K562 treated with DMSO at 1 percent for 48 hours (cell line): ENCODE data around the gene OR9G4. TPM values are rescaled to one million over a fixed set of nuclear protein-coding genes. Genes with fewer than 3 reads are reported as not detected.

Experiments used
- total RNA-seq: library from RNA; unstranded; fragments of 300-600 nt; gene quantifications from 2 replicates; pipeline ENCODE4 v1.2.3, GENCODE V29; 2022; ENCODE audit warnings: low replicate concordance; ENCODE audit errors: extremely low read depth

Gene OR9G4
- not detected in 2 replicates for total RNA-seq

GRCh38 chr11:56748597-56748996 is at the start of gene OR9G4:
Gene OR9G4, minus strand, starts transcription at chr11:56748697. Its CDS starts 4,931 bp downstream, at chr11:56743766.

GRCh38 chr11:56698795-56699194 is 49.7 kb downstream of the OR9G4 start, which contains the start of gene OR9G1:
Gene OR9G1, plus strand, starts transcription at chr11:56699095. Its CDS starts 1,293 bp downstream, at chr11:56700388.

Other genes with a start within 250 kb of the OR9G4 start
- gene OR5M11, start 205.4 kb downstream of the OR9G4 start, total RNA-seq: not detected in 2 replicates
- not detected in 2 replicates for gene OR5M10, start 171.0 kb downstream of the OR9G4 start, total RNA-seq
- gene OR5M1, start 133.8 kb downstream of the OR9G4 start, total RNA-seq: not detected in 2 replicates
- gene OR5AP2, start 106.3 kb downstream of the OR9G4 start, total RNA-seq: not detected in 2 replicates
- gene OR5AR1, start 85.0 kb downstream of the OR9G4 start, total RNA-seq: not detected in 2 replicates
- not detected in 2 replicates for gene OR9G1, start 49.6 kb downstream of the OR9G4 start, total RNA-seq
- not detected in 2 replicates for gene OR5AK2, start 240.2 kb upstream of the OR9G4 start, total RNA-seq